DMS53 (cell line): ENCODE measurements around the gene CTBP2.

Experiments used
- DNase-seq: peaks from one replicate; lab custom pipeline; 2025; lab: John Stamatoyannopoulos, UW

The CTBP2 gene

GRCh38 chr10:124977161-124977560 is 183.2 kb downstream of the CTBP2 start:
- no peak for DNase-seq

DNA sequence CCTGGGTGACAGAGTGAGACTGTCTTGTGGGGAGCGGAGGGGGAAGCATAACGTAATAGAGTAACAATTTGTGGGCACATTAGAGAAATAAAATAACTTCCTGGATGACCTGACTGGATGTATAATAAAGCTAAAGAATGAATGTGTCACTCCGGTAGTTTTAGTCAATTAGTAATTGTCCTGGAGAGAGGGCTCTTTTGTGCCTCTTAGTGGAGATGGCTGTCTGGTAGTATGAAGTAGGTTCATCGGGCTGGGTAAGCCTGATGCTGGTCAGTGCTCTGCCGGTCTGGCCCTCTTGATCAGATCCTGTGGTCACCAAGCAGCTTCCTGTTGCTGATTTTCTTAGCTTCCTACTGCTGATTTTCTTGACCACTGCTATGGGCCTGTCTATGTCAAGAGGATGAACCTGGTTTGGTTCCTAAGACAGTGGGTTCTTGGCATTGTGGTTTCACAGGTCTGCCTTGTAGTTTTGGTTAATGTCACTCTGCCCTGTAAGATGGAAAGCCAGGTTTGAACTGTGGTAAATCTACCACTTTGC is 184.3 kb downstream of the CTBP2 start:
- DNase-seq = no peak

GRCh38 chr10:124974131-124974530 is 186.2 kb downstream of the CTBP2 start:
- DNase-seq = no peak

DNA sequence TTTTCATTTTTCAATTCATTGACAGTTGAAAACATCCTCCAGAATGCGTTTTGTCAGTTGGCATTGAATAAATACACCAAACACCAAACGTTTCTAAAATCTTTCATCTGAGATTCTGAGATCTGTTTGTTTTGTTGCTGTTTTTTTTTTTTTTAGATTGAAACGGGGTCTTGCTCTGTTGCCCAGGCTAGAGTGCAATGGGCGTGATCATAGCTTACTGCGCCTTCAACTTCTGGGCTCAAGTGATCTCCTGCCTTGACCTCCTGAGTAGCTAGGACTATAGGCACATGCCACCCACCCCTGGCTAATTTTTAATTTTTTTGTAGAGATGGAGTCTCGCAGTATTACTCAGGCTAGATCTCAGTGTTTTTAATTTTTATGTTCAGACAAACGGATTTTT is 187.7 kb downstream of the CTBP2 start:
- no peak for DNase-seq

- DNase-seq = no peak
Observed at GRCh38 chr10:124971276-124971675, 189.1 kb downstream of the CTBP2 start.

GRCh38 chr10:124967255-124967654 is 193.1 kb downstream of the CTBP2 start:
- DNase-seq = no peak

GRCh38 chr10:124966008-124966407 is 194.4 kb downstream of the CTBP2 start:
- no peak for DNase-seq

GRCh38 chr10:124963866-124964720 is 196.3 kb downstream of the CTBP2 start:
- no peak for DNase-seq

DNA sequence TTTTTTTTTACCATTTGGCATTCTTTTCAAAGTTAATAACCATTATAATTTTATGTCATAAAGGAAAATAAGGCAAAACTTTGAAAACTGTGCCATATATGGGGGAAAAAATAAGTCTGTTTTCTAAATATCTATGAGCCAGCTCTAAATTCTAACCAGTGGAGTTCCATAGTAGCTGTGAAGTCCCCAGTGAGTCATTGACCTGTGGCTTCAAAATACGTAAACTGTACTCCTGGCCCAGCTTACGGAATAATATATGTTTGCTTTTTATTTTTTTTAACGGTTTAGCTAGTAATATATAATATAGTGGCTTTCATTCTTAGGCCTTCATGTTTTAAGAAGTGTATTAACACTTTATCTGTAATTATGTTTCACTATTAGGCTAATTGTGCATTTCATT is 197.9 kb downstream of the CTBP2 start:
- DNase-seq = no peak

- DNase-seq = no peak
Observed at GRCh38 chr10:124961248-124961570, 199.2 kb downstream of the CTBP2 start.

- no peak for DNase-seq
Observed at GRCh38 chr10:124959564-124959963, 200.8 kb downstream of the CTBP2 start.

DNA sequence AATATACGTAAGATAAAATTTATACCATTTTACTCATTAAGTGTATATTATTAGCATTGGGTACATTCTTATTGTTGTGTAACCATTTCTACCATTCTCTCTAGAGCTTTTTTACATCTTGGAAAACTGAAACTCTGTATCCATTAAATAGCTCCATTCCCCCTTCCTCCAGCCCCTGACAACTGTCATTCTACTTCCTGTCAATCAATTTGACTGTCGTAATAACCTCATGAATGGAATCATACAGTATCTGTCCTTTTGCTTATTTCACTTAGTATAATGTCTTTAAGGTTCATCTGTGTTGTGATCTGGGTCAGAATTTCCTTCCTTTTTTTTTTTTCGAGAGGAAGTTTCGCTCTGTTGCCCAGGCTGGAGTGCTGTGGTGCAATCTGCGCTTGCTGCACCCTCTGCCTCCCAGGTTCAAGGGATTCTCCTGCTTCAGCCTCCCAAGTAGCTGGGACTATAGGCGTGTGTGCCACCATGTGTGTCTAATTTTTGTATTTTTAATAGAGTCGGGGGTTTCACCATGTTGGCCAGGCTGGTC is 202.9 kb downstream of the CTBP2 start:
- no peak for DNase-seq

DNA sequence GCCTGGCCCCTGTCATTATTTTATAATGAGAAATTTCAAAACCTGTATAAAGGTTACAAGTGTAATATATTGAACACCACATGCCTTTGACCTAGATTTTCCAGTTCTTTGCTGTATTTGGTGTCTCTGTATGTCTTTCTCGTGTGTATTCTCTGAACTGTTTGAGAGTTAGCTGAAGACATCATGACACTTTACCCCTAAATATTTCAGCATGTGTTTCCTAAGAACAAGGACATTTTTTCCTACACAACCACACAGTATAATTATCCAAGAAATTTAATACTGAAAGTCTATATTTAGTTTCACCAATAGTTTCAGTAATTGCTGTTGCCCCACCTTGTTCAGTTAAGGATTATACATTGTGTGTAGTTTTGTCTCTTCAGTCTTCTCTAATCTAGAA is 203.6 kb downstream of the CTBP2 start:
- no peak for DNase-seq

DNA sequence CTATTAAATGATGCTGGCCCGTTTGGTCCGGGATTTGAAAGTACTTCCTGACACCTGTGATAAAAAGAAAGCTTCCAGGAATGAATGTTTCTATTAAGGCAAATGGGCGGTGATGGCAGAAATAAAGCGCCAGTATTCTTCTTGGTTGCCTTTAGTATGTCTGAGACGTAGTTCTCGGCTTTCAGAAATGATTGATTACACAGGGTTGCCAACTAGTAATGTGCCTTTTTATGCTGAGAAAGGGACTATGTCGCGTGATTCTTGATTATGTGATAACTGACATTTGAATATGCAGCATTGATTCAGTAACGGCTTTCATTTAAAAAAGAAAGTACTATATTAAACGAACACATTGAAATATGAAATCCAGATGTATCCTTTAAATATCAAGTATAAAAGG is 204.5 kb downstream of the CTBP2 start:
- no peak for DNase-seq

DNA sequence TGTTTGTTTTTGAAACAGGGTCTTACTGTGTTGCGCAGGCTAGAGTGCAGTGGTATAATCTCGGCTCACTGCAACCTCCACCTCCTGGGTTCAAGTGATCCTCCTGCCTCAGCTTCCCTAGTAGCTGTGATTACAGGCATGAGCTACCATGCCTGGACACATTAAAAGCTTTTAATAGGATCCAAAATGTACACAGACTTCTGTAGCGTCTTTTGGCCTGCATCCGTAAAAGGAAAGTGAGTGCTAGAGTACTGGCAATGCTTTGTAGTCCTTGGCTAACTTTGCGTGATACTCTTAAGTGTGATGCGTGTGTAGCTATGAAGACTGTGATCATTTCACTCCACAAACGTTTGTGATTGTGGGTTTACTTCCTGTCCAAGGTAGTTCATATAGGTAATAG is 205.1 kb downstream of the CTBP2 start:
- DNase-seq = no peak

DNA sequence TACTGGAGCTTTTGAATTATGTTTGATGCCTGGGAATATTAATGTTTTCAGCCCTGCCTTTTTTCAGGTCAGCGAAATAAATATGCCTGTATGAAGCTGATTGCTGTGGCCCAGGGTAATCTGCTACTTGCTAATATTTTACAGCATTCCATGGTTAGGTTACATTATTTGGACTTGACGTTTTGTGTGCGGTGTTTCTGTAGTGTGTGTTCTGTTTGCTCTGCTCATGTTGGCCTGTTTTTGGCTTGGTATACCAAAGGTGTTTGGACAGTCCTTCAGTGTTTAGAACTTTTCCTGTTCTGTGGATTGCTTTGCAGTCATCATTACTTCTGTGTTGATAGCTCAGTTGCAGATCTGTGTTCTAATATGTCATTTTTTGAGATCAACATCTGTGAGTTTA is 206.9 kb downstream of the CTBP2 start:
- DNase-seq = no peak

GRCh38 chr10:124952123-124952522 is 208.2 kb downstream of the CTBP2 start:
- no peak for DNase-seq

GRCh38 chr10:124949543-124949942 is 210.8 kb downstream of the CTBP2 start:
- no peak for DNase-seq

DNA sequence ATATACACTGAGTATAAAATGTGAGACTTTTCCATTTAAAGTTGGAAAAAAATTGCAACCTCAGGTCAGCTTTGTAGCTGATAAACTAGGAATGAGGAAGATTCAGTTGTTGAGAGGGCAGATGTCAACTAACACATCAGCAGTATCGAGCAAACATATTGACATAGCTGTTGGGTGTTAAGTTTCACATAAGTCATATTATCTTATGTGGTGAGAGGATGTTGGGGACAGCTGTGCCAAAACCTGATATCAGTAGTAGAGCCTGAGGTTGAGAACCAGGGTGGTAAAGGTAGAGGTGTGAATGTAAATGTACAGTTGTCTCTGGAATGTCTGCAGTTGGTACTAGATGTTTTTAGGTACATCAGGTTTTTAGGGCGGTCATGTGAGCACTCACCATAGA is 213.4 kb downstream of the CTBP2 start:
- peak; percentile 96 for DNase-seq

- no peak for DNase-seq
Observed at GRCh38 chr10:124944982-124945381, 215.4 kb downstream of the CTBP2 start.

GRCh38 chr10:124943301-124944092 is 216.9 kb downstream of the CTBP2 start:
- DNase-seq = peak; percentile 62

DNA sequence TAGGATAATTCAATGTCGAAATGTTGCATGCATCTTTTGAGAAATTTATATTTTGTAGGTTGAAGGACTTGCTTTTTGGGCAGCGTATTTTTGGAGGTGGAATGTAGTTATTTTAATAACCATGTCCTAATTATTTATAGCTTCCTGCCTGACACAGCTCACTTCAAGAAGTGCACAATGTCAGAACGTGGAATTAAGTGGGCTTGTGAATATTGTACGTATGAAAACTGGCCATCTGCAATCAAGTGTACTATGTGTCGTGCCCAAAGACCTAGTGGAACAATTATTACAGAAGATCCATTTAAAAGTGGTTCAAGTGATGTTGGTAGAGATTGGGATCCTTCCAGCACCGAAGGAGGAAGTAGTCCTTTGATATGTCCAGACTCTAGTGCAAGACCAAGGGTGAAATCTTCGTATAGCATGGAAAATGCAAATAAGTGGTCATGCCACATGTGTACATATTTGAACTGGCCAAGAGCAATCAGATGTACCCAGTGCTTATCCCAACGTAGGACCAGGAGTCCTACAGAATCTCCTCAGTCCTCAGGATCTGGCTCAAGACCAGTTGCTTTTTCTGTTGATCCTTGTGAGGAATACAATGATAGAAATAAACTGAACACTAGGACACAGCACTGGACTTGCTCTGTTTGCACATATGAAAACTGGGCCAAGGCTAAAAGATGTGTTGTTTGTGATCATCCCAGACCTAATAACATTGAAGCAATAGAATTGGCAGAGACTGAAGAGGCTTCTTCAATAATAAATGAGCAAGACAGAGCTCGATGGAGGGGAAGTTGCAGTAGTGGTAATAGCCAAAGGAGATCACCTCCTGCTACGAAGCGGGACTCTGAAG is 217.8 kb downstream of the CTBP2 start:
- peak; percentile 68 for DNase-seq
